GM19328 (cell line): ENCODE results near the gene ABCF2.

Experiments
- ATAC-seq: cut with Tn5 transposase; IDR thresholded peaks from one replicate; pipeline ENCODE4 v1.9.1; 2021; ENCODE audit warnings: mild to moderate bottlenecking, moderate library complexity; ENCODE audit not compliant: unreplicated experiment

The ABCF2 gene

DNA sequence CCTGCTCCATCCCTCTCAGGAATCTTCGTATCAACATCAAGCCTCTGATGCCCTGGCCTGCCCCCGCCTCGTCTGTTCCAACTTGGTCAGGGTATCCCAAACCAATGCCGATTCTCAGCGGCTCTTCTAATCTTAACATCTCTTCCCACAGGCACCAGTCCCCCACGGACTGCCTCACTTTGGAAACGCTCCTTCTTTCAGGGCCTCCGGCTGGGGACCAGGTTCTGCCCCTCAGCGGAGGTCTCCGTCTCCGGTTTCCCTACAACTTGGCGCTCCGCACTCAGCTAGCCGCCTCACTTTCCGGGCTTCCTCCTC, 488 bp downstream of the ABCF2 start:
- no peak for ATAC-seq

DNA sequence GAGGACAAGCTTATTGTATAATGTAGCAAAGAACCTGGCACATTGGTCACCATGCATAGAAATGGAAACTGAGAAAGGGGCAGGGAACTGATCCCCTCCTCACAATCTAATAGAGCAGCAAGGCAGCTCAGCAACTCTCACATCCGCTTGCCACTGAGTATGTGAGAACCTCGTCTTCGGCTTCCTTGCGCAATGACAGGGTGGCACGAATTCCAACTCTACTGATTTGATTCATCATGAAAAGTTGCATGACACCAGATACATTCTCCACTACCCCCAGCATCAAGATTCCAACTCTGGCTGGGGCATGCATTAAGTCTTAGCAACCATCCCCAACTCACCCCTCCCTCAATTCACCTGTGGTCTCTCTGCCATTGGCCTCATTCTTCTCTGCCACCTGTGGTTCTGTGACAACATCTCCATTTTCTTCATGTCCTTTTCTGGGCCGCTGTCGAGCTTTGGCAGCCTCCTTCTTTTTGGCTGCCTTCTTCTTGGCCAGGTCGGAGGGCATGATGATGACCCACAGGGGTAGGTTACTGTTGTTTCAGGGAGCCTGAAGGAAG, 976 bp downstream of the ABCF2 start:
- ATAC-seq, result no peak

DNA sequence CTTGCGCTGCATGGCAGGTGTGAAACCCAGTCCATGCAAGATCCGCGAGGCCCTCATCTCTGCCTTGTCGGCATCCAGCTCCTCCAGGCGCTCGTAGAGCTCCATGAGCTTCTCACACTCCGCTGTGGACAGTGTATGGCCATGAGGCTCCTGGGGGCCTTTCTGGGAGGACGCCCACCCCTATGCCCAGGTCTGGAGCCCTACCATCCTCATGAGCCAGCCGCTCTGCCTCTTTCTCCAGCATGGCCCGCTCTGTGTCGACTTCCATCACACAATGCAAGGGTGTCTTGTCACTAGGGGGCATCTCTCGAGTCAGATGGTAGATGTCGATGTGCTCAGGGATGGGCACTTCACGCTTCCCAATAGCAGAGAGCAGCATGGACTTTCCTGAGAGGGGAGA, 3.3 kb downstream of the ABCF2 start:
- no peak for ATAC-seq

GRCh38 chr7:151218170-151218569, 8.8 kb downstream of the ABCF2 start:
- ATAC-seq, result no peak

GRCh38 chr7:151215396-151215795, 11.6 kb downstream of the ABCF2 start:
- ATAC-seq, result no peak

GRCh38 chr7:151213826-151214225, 13.2 kb downstream of the ABCF2 start:
- ATAC-seq, result no peak

DNA sequence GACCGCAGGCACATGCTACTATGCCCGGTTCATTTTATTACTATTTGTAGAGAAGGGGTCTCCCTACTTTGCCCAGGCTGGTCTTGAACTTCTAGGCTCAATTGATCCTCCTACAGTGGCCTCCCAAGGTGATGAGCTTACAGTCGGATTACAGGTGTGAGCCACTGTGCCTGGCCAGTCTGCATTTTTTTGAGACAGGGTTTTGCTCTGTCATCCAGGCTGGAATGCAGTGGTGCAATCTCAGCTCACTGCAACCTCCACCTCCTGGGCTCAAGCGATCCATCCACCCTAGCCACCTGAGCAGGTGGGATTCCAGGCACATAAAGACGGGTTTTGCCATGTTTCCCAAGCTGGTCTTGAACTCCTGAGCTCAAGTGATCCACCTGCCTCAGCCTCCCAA, 14.4 kb downstream of the ABCF2 start:
- no peak for ATAC-seq

DNA sequence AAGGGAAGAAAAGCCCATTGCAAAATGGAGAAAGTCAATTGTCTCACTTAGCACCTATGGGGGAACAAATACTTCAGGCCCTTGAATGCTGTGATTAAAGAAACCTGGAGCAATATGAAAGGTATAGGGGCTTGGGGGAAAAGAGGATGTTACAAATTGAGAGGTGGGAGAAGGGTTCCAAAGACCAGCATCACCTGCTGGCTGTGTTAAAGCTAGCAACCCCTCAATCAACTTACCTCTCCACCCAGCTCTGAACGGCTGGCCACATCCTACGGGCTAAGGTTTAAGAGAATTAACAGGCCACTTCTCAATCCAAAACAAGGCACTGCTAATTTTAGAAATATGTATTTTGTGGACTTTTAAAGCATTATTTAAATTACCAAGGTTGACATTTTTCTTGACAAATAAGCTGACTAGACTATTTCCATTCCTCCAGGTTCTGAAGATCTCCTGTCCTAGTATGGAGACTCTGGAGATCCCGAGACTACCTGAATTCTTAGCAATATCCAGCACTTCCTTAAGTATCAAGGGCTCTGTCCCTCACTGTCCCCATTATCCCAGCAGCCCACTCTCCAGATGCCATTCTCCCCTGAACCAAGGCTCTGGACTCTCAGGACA, 15.7 kb downstream of the ABCF2 start:
- no peak for ATAC-seq

- no peak for ATAC-seq
These were observed 16.7 kb downstream of the ABCF2 start, which contains the start of gene H2BK1 for GRCh38 chr7:151210087-151210854. Gene H2BK1 (minus strand): TSS chr7:151210488. CDS start chr7:151210318, 170 bp downstream.

DNA sequence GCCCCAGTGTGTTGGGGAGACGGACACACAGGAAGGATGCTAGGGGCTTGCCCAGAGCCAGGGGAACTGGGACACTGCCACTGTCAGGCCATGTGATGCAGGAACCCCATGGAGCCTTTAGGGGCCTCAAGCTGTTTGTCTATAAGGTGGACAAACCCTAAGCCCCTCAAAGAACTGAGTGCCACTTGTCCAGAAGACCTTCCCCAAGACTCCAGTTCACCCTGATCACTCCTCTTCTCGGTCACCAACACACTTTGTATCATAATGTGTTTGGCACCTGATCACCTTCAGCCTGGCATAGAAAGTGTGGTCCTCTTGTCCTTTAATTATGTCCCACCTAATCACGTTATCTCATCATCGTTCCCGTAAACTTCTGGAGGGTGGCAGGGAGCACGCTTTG, 17.4 kb downstream of the ABCF2 start:
- ATAC-seq, result no peak

GRCh38 chr7:151208253-151208862, 18.6 kb downstream of the ABCF2 start:
- ATAC-seq, result no peak

- no peak for ATAC-seq
These were observed 19.2 kb downstream of the ABCF2 start for GRCh38 chr7:151207804-151208203.

DNA sequence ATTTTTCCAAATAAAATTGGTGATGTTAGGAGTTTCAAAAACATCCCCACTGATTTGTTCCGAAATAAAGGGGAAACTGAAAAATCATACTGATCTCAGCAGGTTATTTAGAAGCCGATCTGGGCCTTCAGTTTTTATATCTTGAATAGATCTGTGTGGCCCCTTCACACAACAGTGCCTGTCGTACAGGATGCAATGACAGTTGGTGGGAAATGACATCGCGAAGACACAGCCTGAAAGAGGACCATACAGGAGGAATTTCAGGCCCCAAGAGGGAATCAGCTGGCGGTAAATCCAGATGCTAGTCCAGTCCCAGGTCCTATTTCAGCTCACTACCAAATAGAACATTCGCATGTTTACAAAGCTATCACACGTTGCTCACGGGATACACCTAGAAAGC, 19.7 kb downstream of the ABCF2 start:
- ATAC-seq, result no peak

DNA sequence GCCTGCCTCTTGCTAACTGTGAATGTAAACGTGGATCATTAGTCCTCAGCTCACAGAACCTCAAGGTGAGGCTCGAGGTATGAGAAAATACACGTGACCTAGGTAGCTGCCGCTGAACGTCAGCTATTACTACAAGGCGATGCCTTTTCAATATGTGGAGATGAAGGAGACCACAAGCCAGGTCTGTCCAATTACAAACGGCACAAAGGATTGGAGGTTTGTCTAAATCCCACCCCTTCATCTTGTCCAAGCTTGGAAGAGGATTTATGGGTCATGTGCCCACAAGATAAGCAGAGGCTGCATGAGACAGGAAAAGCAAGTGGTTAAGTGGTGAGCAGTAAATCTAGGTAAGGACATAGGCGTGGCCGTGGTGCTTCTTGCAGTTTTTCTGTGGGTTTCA, 20.1 kb downstream of the ABCF2 start:
- no peak for ATAC-seq

- no peak for ATAC-seq
These were observed 21.3 kb downstream of the ABCF2 start for GRCh38 chr7:151205730-151206129.

GRCh38 chr7:151204383-151205032, 22.5 kb downstream of the ABCF2 start:
- no peak for ATAC-seq

- ATAC-seq, result no peak
These were observed 24.2 kb downstream of the ABCF2 start for GRCh38 chr7:151202836-151203235.

DNA sequence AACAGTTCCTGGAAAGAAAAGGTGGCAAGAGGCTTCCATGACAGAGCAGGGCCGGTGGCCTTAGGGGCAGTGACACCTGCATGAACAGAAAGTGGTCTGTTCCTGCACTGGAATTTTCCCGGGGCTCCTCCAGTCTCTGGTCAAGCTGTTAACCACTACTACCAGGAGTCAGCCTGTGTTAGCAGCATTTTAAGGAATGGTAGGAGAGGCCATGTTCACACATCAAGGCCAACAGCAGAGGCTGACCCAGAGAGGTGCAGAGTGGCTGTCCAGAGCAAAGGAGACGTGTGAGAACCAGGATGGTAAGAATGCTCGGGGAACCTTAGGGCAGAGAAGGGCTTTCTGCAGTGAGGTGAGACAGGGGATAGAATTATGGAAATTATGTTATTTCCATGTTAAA, 25.3 kb downstream of the ABCF2 start:
- no peak for ATAC-seq

GRCh38 chr7:151201344-151201743, 25.7 kb downstream of the ABCF2 start:
- no peak for ATAC-seq

- ATAC-seq, result no peak
These were observed 27.8 kb downstream of the ABCF2 start for GRCh38 chr7:151198945-151199848.
